Dendritic cell treated with granulocyte-macrophage colony-stimulating factor and Interleukin-4, amounts not matched to agents 40 ng/mL and 50 ng/mL, for 4 days (primary cell): ENCODE measurements around the gene PRKD2.

ENCODE experiments used
- H3K27ac Mint-ChIP-seq: one replicate; pipeline ENCODE4 v1.8.0; 2022; ENCODE audit warnings: mild to moderate bottlenecking, mixed read lengths
- H3K27me3 Mint-ChIP-seq: one replicate; pipeline ENCODE4 v1.8.0; 2022; ENCODE audit warnings: mild to moderate bottlenecking, mixed read lengths
- H3K36me3 Mint-ChIP-seq: one replicate; pipeline ENCODE4 v1.8.0; 2022; ENCODE audit warnings: low read depth, mixed read lengths
- H3K4me1 Mint-ChIP-seq: one replicate; pipeline ENCODE4 v1.8.0; 2022; ENCODE audit warnings: low read depth, mixed read lengths
- H3K4me3 Mint-ChIP-seq: one replicate; pipeline ENCODE4 v1.8.0; 2022; ENCODE audit warnings: mild to moderate bottlenecking, moderate library complexity, mixed read lengths
- H3K9me3 Mint-ChIP-seq: one replicate; pipeline ENCODE4 v1.8.0; 2022; ENCODE audit warnings: mixed read lengths
- intact Hi-C: fragments of 100-400 bp; cut with micrococcal nuclease; formaldehyde crosslinking; loops from one replicate; pipeline ENCODE4 v1.15.0; 2022

The PRKD2 gene

DNA sequence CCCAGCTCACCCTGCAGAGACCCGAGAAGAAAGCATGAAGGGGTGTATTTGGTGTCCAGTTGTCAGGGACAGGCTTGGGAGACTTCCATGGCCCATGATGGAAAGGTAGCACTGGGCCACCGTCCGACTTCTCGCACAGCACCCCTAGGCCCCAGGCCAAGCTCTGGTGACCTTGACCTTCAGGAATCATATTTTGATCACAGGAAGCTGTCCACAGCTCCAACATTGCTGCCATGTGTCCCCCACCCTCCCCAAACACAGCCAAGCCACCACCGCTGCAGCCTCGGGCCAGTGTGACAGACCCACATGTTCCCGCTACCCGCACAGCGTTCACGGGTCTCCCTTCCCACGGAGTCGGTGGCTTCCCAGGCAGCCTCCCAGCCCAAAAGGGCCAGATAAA, 91.2 kb downstream of the PRKD2 start:
- Mint-ChIP-seq H3K4me1 (peaks cover 90% of the 10 kb centered on the region), H3K27me3 (peaks cover 4% of the 10 kb centered on the region), H3K36me3 (peaks cover 42% of the 10 kb centered on the region), H3K9me3 (no peaks in the 10 kb centered on the region), H3K27ac (peak overlapping the region; percentile 93), H3K4me3 (no peak overlapping the region)
- intact Hi-C loops: no loop called here

DNA sequence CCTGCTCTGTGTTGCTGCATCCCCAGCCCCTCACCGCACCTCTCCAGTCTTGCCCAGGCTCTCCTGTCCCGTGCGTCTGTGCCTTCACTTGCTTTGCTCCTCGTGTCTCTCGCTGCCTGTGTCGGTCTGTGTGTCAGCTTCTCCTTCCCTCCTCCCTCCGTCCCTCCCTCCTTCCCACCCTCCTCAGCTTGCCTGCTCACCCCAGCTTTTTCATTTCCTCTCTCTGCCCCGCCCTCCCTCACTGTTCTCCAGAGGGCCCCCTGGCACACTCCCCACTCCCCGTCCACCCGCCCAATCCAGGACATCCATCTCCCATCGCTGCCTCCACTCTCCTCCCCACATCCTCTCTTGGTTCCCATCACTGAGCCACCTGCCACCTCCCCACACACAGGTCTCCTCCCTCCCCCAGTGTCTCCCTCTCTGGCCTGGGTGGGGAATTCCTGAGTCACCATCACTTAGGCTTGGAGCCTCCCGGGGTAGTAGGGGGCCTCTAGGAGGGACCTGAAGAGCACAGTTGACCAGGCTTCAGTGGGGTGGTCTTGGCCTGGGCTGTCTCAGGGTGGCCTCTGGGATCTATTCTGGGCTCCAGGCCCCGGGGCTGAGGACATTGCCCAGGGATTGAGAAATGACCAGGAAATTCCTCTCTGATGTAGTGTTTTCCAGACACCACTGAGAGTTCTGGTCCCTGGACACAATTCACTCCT, 91.8 kb downstream of the PRKD2 start, which contains the start of gene PTGIR:
PTGIR (minus strand) TSS at position 132 of the 704 bp plus-strand sequence. CDS start 864 bp downstream, outside the sequence.
- intact Hi-C loops: no loop called here
- Mint-ChIP-seq H3K27ac (peak within 1 kb of the TSS; percentile 93), H3K4me1 (peaks cover 90% of the 10 kb centered on the region), H3K27me3 (peaks cover 4% of the 10 kb centered on the region), H3K36me3 (peaks cover 48% of the 10 kb centered on the region), H3K4me3 (peak within 1 kb of the TSS; percentile 94), H3K9me3 (no peaks in the 10 kb centered on the region)
